GM12892 (cell line): ENCODE measurements around the gene KCNG4.

Experiments
- POLR2A ChIP-seq: IDR thresholded peaks from 2 replicates; pipeline ENCODE4 v1.6.1; 2011; ENCODE audit warnings: low read depth, low read length, control low read depth
- POLR2AphosphoS5 ChIP-seq: IDR thresholded peaks from 2 replicates; pipeline ENCODE4 v1.6.1; 2011; ENCODE audit warnings: low read depth, low read length, control low read depth
- TAF1 ChIP-seq: IDR thresholded peaks from 2 replicates; pipeline ENCODE4 v1.6.1; 2011; ENCODE audit warnings: low read depth, mild to moderate bottlenecking, control low read depth, low read length, borderline replicate concordance

GRCh38 chr16:84214451-84215066 lies 25.3 kb downstream of the KCNG4 start:
- TF ChIP-seq TAF1 (no peak), POLR2A (no peak), POLR2AphosphoS5 (no peak)
